ENCODE measurements around the gene DYSF. TPM values are rescaled to one million over a fixed set of nuclear protein-coding genes. Genes with fewer than 3 reads are reported as not detected.

DYSF gene
- total and polyA plus RNA-seq, 2 donors (not counting 3 experiments of a cell fraction or from before 2014, with no cell fraction given) = 50.9 to 152 TPM

DNA sequence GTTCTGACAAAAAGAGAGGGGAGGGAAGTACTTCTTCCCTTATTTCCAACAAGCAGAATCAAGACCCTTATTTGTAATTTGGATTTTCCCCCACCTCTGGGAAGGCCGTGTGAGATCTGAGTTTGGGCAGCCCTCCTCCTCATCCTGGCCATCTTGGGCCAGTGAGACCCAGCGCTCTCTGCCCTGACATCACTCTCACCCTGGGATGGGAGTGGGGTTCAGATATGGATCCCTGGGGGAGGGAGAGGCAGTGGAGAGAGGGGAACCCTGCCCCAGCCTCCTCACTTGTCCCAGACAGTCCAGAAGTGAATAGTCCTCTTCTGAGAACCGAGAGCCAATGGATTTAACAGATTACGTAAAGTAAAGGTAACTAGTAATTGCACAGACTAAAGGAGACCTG lies 64.5 kb downstream of the DYSF start:
- H3K27ac ChIP-seq (ENCODE audit: insufficient read depth, low read depth, low read length) = no peak overlapping the region
- FAIRE-seq = no peak
- no peaks in the 10 kb centered on the region for H3K9me1 ChIP-seq (replicated peaks; ENCODE audit: control insufficient read depth, extremely low read depth, insufficient read depth, low read length)
- dilution Hi-C loops (cut with MboI; ENCODE audit: extremely low pct_ligation_motif_present, low sequenced_read_pairs) (no loop called here), intact Hi-C loops (cut with micrococcal nuclease) (loop anchor here (10.0 kb wide), 1 partner anchor 143 kb away; no protein-coding TSS in a partner anchor)
- no peaks in the 10 kb centered on the region for H3K79me2 ChIP-seq (ENCODE audit: control insufficient read depth, insufficient read depth, low read length)
- no peak overlapping the region for H3K4me3 ChIP-seq (replicated peaks in 1 of 3; ENCODE audit: insufficient read depth in 1 of 3, low read depth in 1 of 3, low read length in 3 of 3)
- H3K9me3 ChIP-seq (replicated peaks; ENCODE audit: control insufficient read depth, insufficient read depth, low read length) = no peaks in the 10 kb centered on the region
- DNase-seq (ENCODE audit: low read depth, low spot score) = no peak
- no peak overlapping the region for H2AFZ ChIP-seq (ENCODE audit: low read depth, low read length)
- H3K4me2 ChIP-seq (ENCODE audit: insufficient read depth, low read length) = no peak overlapping the region
- TF ChIP-seq POLR2A (IDR thresholded peaks at IDR 0.05; ENCODE audit: low read depth, low read length) (no peak), JUN (IDR thresholded peaks at IDR 0.05; ENCODE audit: borderline replicate concordance, insufficient read depth, insufficient read length, low read depth) (no peak), POLR2AphosphoS5 (IDR thresholded peaks at IDR 0.05; ENCODE audit: insufficient read depth, low read depth, low read length) (no peak), MYC (IDR thresholded peaks at IDR 0.05; ENCODE audit: low read depth, low read length) (no peak)
- ChIA-PET POLR2A (no interaction called here), CTCF (interaction anchor here (1.8 to 15.3 kb wide), 2 partner anchors 57 to 218 kb away, joined by 8 to 219 read pairs; no protein-coding TSS in a partner anchor)
- no peak overlapping the region for H3K9ac ChIP-seq (replicated peaks; ENCODE audit: extremely low read depth, insufficient read depth, low read length)
- no peaks in the 10 kb centered on the region for H3K4me1 ChIP-seq (ENCODE audit: control insufficient read depth, extremely low read depth, insufficient read depth, low read length)
- peaks cover 5 to 44% of the 10 kb centered on the region in 2 experiments for H3K36me3 ChIP-seq (ENCODE audit: control insufficient read depth in 2 of 2, extremely low read depth in 1 of 2, insufficient read depth in 2 of 2, low read length in 2 of 2)
- H3K27me3 ChIP-seq (ENCODE audit: control insufficient read depth in 2 of 2, insufficient read depth in 2 of 2, low read length in 2 of 2) = no peaks in the 10 kb centered on the region
- H4K20me1 ChIP-seq (replicated peaks; ENCODE audit: control insufficient read depth, extremely low read depth, insufficient read depth, low read length) = no peaks in the 10 kb centered on the region
- BruUV-seq (replicated peaks) = no TSS peak

DNA sequence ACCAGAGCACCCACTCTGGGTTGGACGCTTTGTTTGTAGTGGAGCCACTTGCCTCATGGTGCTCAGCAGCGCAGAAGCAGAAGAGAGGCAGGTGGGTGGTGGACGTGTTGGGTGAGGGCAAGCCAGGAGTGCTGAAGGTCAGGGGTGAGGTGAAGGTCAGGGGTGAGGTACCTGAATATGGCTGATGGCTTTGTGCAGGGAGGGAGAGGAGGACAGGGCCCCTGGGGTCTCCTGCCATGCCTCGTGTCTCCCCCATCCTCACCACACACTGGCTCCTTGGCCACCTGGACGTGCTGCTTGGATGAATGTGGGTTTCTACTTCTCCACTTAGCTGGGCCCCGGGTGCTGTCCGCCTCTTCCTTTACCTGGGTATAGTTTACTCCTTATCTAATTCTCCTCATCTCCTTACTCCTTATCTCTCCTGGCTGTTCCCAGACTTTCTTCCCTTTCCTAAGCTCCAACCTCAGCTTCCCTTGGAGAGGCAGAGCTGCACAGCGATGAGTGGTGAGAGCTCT lies 68.1 kb downstream of the DYSF start:
- ChIA-PET POLR2A (no interaction called here), CTCF (interaction anchor here (1.3 kb wide), 1 partner anchor 9 kb away, joined by 4 read pairs; no protein-coding TSS in a partner anchor)
- H3K79me2 ChIP-seq (ENCODE audit: control insufficient read depth, insufficient read depth, low read length) = no peaks in the 10 kb centered on the region
- H3K36me3 ChIP-seq (ENCODE audit: control insufficient read depth in 2 of 2, extremely low read depth in 1 of 2, insufficient read depth in 2 of 2, low read length in 2 of 2) = peaks cover 7 to 50% of the 10 kb centered on the region in 2 experiments
- H3K27ac ChIP-seq (ENCODE audit: insufficient read depth, low read depth, low read length) = no peak overlapping the region
- H3K4me1 ChIP-seq (ENCODE audit: control insufficient read depth, extremely low read depth, insufficient read depth, low read length) = no peaks in the 10 kb centered on the region
- H3K4me3 ChIP-seq (replicated peaks in 1 of 3; ENCODE audit: insufficient read depth in 1 of 3, low read depth in 1 of 3, low read length in 3 of 3) = no peak overlapping the region
- no peak overlapping the region for H3K4me2 ChIP-seq (ENCODE audit: insufficient read depth, low read length)
- intact Hi-C loops (cut with micrococcal nuclease) = no loop called here
- no peak overlapping the region for H3K9ac ChIP-seq (replicated peaks; ENCODE audit: extremely low read depth, insufficient read depth, low read length)
- no peaks in the 10 kb centered on the region for H3K9me3 ChIP-seq (replicated peaks; ENCODE audit: control insufficient read depth, insufficient read depth, low read length)
- TF ChIP-seq, protein P1, sequence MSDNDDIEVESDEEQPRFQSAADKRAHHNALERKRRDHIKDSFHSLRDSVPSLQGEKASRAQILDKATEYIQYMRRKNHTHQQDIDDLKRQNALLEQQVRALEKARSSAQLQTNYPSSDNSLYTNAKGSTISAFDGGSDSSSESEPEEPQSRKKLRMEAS (IDR thresholded peaks at IDR 0.05; ENCODE audit: insufficient read depth, insufficient read length) = no peak
- TF ChIP-seq POLR2A (IDR thresholded peaks at IDR 0.05; ENCODE audit: low read depth, low read length) = no peak
- TF ChIP-seq, protein P2, sequence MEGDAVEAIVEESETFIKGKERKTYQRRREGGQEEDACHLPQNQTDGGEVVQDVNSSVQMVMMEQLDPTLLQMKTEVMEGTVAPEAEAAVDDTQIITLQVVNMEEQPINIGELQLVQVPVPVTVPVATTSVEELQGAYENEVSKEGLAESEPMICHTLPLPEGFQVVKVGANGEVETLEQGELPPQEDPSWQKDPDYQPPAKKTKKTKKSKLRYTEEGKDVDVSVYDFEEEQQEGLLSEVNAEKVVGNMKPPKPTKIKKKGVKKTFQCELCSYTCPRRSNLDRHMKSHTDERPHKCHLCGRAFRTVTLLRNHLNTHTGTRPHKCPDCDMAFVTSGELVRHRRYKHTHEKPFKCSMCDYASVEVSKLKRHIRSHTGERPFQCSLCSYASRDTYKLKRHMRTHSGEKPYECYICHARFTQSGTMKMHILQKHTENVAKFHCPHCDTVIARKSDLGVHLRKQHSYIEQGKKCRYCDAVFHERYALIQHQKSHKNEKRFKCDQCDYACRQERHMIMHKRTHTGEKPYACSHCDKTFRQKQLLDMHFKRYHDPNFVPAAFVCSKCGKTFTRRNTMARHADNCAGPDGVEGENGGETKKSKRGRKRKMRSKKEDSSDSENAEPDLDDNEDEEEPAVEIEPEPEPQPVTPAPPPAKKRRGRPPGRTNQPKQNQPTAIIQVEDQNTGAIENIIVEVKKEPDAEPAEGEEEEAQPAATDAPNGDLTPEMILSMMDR (IDR thresholded peaks at IDR 0.05; ENCODE audit: extremely low read depth in 1 of 2, insufficient read depth in 1 of 2, low read depth in 1 of 2, low read length in 2 of 2) = no peak
- no peak for TF ChIP-seq EZH2 (IDR thresholded peaks at IDR 0.05; ENCODE audit: borderline replicate concordance, low read depth, low read length, severe bottlenecking)
- no peak for TF ChIP-seq POLR2AphosphoS5 (IDR thresholded peaks at IDR 0.05; ENCODE audit: insufficient read depth, low read depth, low read length)
- no peak for TF ChIP-seq GATA2 (IDR thresholded peaks at IDR 0.05; ENCODE audit: insufficient read depth, insufficient read length, low read depth, low read length)
- TF ChIP-seq FOS (IDR thresholded peaks at IDR 0.05; ENCODE audit: borderline replicate concordance, insufficient read depth, low read length) = no peak
- no peak for TF ChIP-seq JUN (IDR thresholded peaks at IDR 0.05; ENCODE audit: borderline replicate concordance, insufficient read depth, insufficient read length, low read depth)
- no peak for TF ChIP-seq MYC (IDR thresholded peaks at IDR 0.05; ENCODE audit: low read depth, low read length)
- H3K27me3 ChIP-seq (ENCODE audit: control insufficient read depth in 2 of 2, insufficient read depth in 2 of 2, low read length in 2 of 2) = no peaks in the 10 kb centered on the region
- H4K20me1 ChIP-seq (replicated peaks; ENCODE audit: control insufficient read depth, extremely low read depth, insufficient read depth, low read length) = no peaks in the 10 kb centered on the region
- FAIRE-seq (no peak), DNase-seq (ENCODE audit: low read depth, low spot score) (no peak)
- dilution Hi-C loops (cut with MboI; ENCODE audit: extremely low pct_ligation_motif_present, low sequenced_read_pairs) = no loop called here
- no peaks in the 10 kb centered on the region for H3K9me1 ChIP-seq (replicated peaks; ENCODE audit: control insufficient read depth, extremely low read depth, insufficient read depth, low read length)
- BruUV-seq (replicated peaks) = no TSS peak
- no peak overlapping the region for H2AFZ ChIP-seq (ENCODE audit: low read depth, low read length)

All from endothelial cell of umbilical vein (primary cell).